Hematopoietic multipotent progenitor cell treated with erythropoietin and hydrocortisone succinate and interleukin-3 and kit ligand, for 6 days (in vitro differentiated cells): ENCODE data around the gene KLK14.

ENCODE experiments used
- DNase-seq: peaks from one replicate; pipeline ENCODE4 v3.0.0-alpha.2; 2015

Gene KLK14

DNA sequence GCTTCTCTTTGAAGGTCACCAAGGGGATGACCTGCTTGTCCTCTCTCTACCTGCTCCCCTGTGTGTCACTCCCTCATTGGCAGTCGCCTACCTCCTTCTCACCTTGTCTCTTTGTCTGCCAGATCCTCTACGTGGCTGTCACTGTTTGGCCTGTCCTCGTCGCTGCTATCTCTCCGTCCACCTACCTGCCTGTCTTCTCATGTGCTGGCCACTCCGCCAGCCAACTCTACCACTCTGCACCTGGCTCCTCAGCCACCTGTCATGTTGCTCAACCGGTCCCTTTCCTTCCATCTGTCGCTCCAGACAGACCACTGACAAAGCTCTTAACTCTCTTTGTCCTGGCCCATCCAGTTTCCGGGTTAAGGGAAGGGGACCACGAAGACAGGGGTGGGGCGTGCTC lies 48.0 kb downstream of the KLK14 start, which contains the start of gene KLK12:
TSS of gene KLK12 (minus strand) at position 299 of the 400 bp plus-strand sequence. CDS start 381 bp downstream, outside the sequence.
- DNase-seq, result no peak

DNA sequence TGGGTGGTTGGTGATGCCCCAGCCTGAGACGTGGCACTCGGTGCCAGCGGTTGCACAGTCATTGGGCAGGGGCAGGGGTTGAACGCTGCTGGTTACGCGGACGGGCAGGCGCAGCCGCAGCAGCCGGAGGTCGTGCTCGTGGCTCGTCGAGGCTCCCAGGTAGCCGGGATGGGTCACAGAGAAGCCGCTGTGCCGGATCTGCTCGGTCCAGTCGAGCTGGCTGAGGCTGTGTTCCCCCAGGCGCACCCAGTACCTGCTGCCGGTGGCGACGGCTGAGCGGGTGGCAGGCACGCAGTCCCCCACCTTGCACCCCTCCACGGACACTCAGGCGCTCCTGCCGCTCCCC lies 50.8 kb downstream of the KLK14 start:
- DNase-seq, result no peak

DNA sequence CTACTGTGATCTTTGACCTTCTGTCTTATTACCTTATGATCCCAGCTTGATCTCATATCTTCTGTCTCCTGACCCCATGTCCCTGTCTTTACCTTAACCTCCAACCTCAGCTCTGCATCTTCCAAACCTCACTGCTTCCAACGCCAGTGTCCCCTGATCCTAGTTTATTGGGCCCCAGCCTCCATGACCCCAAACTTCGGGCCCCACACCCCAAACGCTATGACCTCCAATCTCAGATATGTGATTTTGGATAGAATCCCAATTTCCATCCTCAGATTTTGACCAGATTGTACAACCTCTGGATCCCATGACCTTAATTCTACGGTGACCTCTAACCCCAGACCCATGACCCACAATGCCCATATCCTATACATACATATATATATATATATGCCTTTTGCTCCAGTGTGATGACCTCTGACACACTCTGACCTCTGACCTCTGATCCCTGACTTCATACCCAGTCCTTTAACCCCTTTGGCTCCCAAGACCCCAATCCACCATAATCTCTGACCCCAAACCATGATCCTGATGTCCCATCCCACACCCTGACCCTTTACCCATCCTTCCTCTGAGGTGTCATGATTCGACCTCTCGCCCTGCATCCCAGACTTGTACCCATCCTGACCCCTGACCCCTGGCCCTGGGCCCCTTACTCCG lies 51.3 kb downstream of the KLK14 start:
- DNase-seq, result no peak

DNA sequence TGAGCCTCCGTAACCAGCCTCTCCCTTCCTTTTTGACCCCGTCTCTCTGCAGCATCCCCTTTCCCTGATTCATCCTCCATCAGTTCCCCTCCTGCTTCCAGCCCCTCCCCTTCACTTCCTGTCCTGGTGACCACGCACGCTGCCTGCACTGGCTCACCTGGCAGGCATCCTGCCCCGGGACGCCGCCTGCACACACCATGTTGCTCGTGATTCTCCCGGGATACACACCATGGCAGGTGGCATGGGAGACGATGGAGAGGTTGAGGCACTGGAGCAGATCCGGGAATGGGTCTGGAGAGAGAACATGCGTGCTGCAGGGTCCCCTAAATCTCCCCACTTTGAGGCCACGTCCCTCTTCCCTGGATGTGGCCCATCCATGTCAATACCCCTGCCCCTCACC lies 52.1 kb downstream of the KLK14 start:
- DNase-seq, result no peak

DNA sequence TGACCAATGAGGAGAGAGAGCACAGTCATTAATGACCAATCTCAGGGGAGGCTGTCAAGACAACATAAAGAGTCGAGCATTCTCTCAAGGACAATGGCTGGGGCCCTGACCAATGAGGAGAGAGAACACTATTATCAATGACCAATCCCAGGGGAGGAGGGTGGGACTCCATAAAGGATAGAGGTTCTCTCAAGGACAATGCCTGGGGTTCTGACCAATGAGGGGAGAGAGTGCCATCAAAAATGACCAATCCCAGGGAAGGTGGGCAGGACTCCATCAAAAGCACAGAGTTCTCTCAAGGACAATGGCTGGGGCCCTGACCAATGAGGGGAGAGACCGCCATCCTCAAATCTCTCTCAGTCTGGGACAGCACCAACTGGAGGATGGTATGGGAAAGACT lies 53.0 kb downstream of the KLK14 start:
- DNase-seq, result no peak
